GM23338 (cell line): Measurements from ENCODE around the gene USP46. TPM values are rescaled to one million over a fixed set of nuclear protein-coding genes. Genes with fewer than 3 reads are reported as not detected.

Source experiments
- ATAC-seq: fragments of 200-7000 bp; cut with Tn5 transposase; 3 replicates; pipeline ENCODE4 v1.9.1; 2020
- DNase-seq: peaks from one replicate; pipeline ENCODE4 v3.0.0-alpha.2; 2015; ENCODE audit warnings: low spot score
- H2AFZ ChIP-seq: fragments of 200-600 bp; sonication (generic); 2 replicates; pipeline ENCODE4 v1.8.0; 2016; ENCODE audit warnings: antibody characterized with exemption, mild to moderate bottlenecking, moderate library complexity
- H3F3A ChIP-seq: fragments of 200-600 bp; sonication (generic); replicated peaks from 2 replicates; pipeline ENCODE4 v1.8.0; 2017; ENCODE audit warnings: antibody characterized with exemption, mixed run types, low read depth
- H3K27ac ChIP-seq: fragments of 200-600 bp; sonication (generic); 2 replicates; pipeline ENCODE4 v1.6.1; 2016; ENCODE audit warnings: low read depth
- H3K27me3 ChIP-seq: fragments of 200-600 bp; sonication (generic); 2 replicates; pipeline ENCODE4 v1.8.0; 2016; ENCODE audit warnings: mild to moderate bottlenecking, mixed run types, moderate library complexity; ENCODE audit not compliant: insufficient read depth
- H3K36me3 ChIP-seq: fragments of 200-600 bp; sonication (generic); 2 replicates; pipeline ENCODE4 v1.8.0; 2016; ENCODE audit warnings: mild to moderate bottlenecking; ENCODE audit not compliant: insufficient read depth
- H3K4me1 ChIP-seq: fragments of 200-600 bp; sonication (generic); 2 replicates; pipeline ENCODE4 v1.8.0; 2016; ENCODE audit warnings: mild to moderate bottlenecking, moderate library complexity; ENCODE audit not compliant: insufficient read depth
- H3K4me2 ChIP-seq: fragments of 200-600 bp; sonication (generic); 2 replicates; pipeline ENCODE4 v1.7.1; 2017; ENCODE audit warnings: mixed run types
- H3K4me3 ChIP-seq: fragments of 200-600 bp; sonication (generic); 2 replicates; pipeline ENCODE4 v1.6.1; 2016; ENCODE audit warnings: mixed run types
- H3K79me2 ChIP-seq: fragments of 200-600 bp; sonication (generic); replicated peaks from 2 replicates; pipeline ENCODE4 v1.8.0; 2017; ENCODE audit warnings: mild to moderate bottlenecking; ENCODE audit not compliant: insufficient read depth
- H3K9me2 ChIP-seq: fragments of 200-600 bp; sonication (generic); 2 replicates; pipeline ENCODE4 v1.8.0; 2017; ENCODE audit not compliant: insufficient read depth
- H4K20me1 ChIP-seq: fragments of 200-600 bp; sonication (generic); replicated peaks from 2 replicates; pipeline ENCODE4 v1.8.0; 2017; ENCODE audit warnings: mild to moderate bottlenecking; ENCODE audit not compliant: insufficient read depth
- H3K27ac Mint-ChIP-seq: 2 replicates; pipeline ENCODE4 v1.8.0; 2020; ENCODE audit warnings: inconsistent platforms, mild to moderate bottlenecking, moderate library complexity, mixed read lengths
- H3K27me3 Mint-ChIP-seq: 3 replicates; pipeline ENCODE4 v1.8.0; 2022; ENCODE audit warnings: low read depth, mild to moderate bottlenecking, moderate library complexity, mixed read lengths, inconsistent platforms; ENCODE audit not compliant: insufficient read depth, poor library complexity
- H3K36me3 Mint-ChIP-seq: 3 replicates; pipeline ENCODE4 v1.8.0; 2021; ENCODE audit warnings: low read depth, mild to moderate bottlenecking, inconsistent platforms, moderate library complexity, mixed read lengths
- H3K4me1 Mint-ChIP-seq: 3 replicates; pipeline ENCODE4 v1.8.0; 2020; ENCODE audit warnings: mild to moderate bottlenecking, inconsistent platforms, mixed read lengths
- H3K4me3 Mint-ChIP-seq: 3 replicates; pipeline ENCODE4 v1.8.0; 2021; ENCODE audit warnings: moderate library complexity, mild to moderate bottlenecking, inconsistent platforms, mixed read lengths
- H3K9me3 Mint-ChIP-seq: 3 replicates; pipeline ENCODE4 v1.8.0; 2020; ENCODE audit warnings: moderate library complexity, mild to moderate bottlenecking, inconsistent platforms, mixed read lengths
- CTCF ChIP-seq, 2 experiments: fragments of 200-600 bp in 1 of 2; sonication (generic) in 1 of 2; conservative IDR thresholded peaks; 2 replicates each; pipeline versions ENCODE4 v1.5.1 to v1.6.1; 2016 to 2017; ENCODE audit warnings: antibody characterized with exemption in 2 of 2, low read depth in 2 of 2, mild to moderate bottlenecking in 2 of 2, moderate library complexity in 1 of 2
- EZH2phosphoT487 ChIP-seq: fragments of 200-600 bp; sonication (generic); IDR thresholded peaks from one replicate; pipeline ENCODE4 v1.8.1; 2018; ENCODE audit warnings: antibody characterized with exemption; ENCODE audit not compliant: unreplicated experiment
- JUNB ChIP-seq: IDR thresholded peaks from one replicate; pipeline ENCODE4 v1.6.1; 2016; ENCODE audit warnings: antibody characterized with exemption; ENCODE audit not compliant: unreplicated experiment
- POLR2AphosphoS5 ChIP-seq: IDR thresholded peaks from 2 replicates; pipeline ENCODE4 v1.6.1; 2016; ENCODE audit warnings: antibody characterized with exemption, low read depth
- STAT1 ChIP-seq: IDR thresholded peaks from one replicate; pipeline ENCODE4 v1.6.1; 2016; ENCODE audit warnings: antibody characterized with exemption; ENCODE audit not compliant: unreplicated experiment
- ZNF462 ChIP-seq: fragments of 250-450 bp; sonication (Bioruptor Pico); IDR thresholded peaks from 2 replicates; pipeline ENCODE4 v1.5.0; 2020; ENCODE audit warnings: mild to moderate bottlenecking, moderate library complexity
- polyA plus RNA-seq: library from polyadenylated mRNA; unstranded; fragments of >200 nt; fragmentation: Nextera tagmentation; extraction: Ambion mirVana; gene quantifications from 2 replicates; pipeline ENCODE4 v1.2.1, GENCODE V29; 2016
- total RNA-seq: library from RNA; depleted of rRNA; stranded (reverse); fragments of >200 nt; shearing (Covaris generic); gene quantifications from 2 replicates; pipeline ENCODE4 v1.2.3, GENCODE V29; 2014
- TF ChIP-seq, protein P1 (sequence below): IDR thresholded peaks from 2 replicates; pipeline ENCODE4 v1.6.1; 2016; ENCODE audit warnings: antibody characterized with exemption

Gene USP46
- total and polyA plus RNA-seq, 2 experiments from 2014 or later, result 40.5 to 59.4 TPM

- TF ChIP-seq ZNF462 (no peak), EZH2phosphoT487 (no peak), STAT1 (no peak), JUNB (no peak), POLR2AphosphoS5 (no peak)
- TF ChIP-seq, protein P1, sequence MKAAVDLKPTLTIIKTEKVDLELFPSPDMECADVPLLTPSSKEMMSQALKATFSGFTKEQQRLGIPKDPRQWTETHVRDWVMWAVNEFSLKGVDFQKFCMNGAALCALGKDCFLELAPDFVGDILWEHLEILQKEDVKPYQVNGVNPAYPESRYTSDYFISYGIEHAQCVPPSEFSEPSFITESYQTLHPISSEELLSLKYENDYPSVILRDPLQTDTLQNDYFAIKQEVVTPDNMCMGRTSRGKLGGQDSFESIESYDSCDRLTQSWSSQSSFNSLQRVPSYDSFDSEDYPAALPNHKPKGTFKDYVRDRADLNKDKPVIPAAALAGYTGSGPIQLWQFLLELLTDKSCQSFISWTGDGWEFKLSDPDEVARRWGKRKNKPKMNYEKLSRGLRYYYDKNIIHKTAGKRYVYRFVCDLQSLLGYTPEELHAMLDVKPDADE, result no peak
These were observed 31.2 kb downstream of the USP46 start (continued) for GRCh38 chr4:52627876-52628275.

DNA sequence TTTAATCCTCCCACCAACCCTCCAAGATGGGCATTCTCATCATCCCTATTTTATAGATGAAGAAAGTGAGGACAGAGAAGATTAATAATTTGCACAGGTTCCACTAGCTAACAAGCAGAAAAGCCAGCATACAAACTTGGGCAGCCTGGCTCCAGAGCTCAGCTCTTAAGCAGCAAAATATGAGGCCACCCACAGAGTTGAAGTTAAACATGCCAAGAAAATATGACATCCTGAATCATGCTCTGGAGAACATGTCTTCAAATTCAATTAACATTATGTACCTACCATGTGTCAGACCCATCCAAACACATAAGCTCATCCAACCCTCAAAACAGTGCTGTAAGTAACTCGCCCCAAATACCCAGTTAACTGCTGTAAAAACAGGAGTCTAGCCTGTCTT lies 33.9 kb downstream of the USP46 start:
- H3F3A ChIP-seq, result no peaks in the 10 kb centered on the region
- no peak for DNase-seq
- Mint-ChIP-seq H3K9me3 (no peaks in the 10 kb centered on the region), H3K4me3 (no peak overlapping the region), H3K27me3 (no peaks in the 10 kb centered on the region), H3K36me3 (peaks cover 45% of the 10 kb centered on the region), H3K27ac (no peak overlapping the region), H3K4me1 (peaks cover 5% of the 10 kb centered on the region; the same call in 2 of the 3 replicates)
- H3K27ac ChIP-seq, result no peak overlapping the region
- no peak overlapping the region for H3K4me2 ChIP-seq
- peaks cover 60% of the 10 kb centered on the region for H3K79me2 ChIP-seq
- H3K9me2 ChIP-seq, result no peaks in the 10 kb centered on the region
- H3K4me3 ChIP-seq, result no peak overlapping the region
- no peaks in the 10 kb centered on the region for H3K4me1 ChIP-seq
- peaks cover 3% of the 10 kb centered on the region; the same call in 1 of the 2 replicates for H3K36me3 ChIP-seq
- H2AFZ ChIP-seq, result no peak overlapping the region
- H4K20me1 ChIP-seq, result peaks cover 15% of the 10 kb centered on the region
- ATAC-seq, result no peak
- H3K27me3 ChIP-seq, result no peaks in the 10 kb centered on the region
- TF ChIP-seq, protein P1, result no peak
- TF ChIP-seq CTCF (conservative IDR thresholded peaks at IDR 0.05; ENCODE audit: low read depth in 2 of 2) (no peak), JUNB (no peak)
